Neural progenitor cell (in vitro differentiated cells): ENCODE data around the gene PBXIP1. TPM values are rescaled to one million over a fixed set of nuclear protein-coding genes. Genes with fewer than 3 reads are reported as not detected.

Experiments
- DNase-seq: peaks from one replicate; pipeline ENCODE4 v3.0.0-alpha.2; 2016; ENCODE audit warnings: low spot score
- H2AFZ ChIP-seq: fragments of 200-600 bp; sonication (generic); replicated peaks from 2 replicates; pipeline ENCODE4 v1.6.1; 2016; ENCODE audit warnings: antibody characterized with exemption
- H3F3A ChIP-seq: fragments of 200-600 bp; sonication (generic); 2 replicates; pipeline ENCODE4 v1.6.1; 2016; ENCODE audit warnings: antibody characterized with exemption, low read depth
- H3K27ac ChIP-seq: fragments of 200-600 bp; sonication (generic); 2 replicates; pipeline ENCODE4 v1.5.1; 2016; ENCODE audit warnings: mild to moderate bottlenecking
- H3K27me3 ChIP-seq: fragments of 200-600 bp; sonication (generic); 2 replicates; pipeline ENCODE4 v1.6.1; 2016; ENCODE audit warnings: mild to moderate bottlenecking, moderate library complexity
- H3K36me3 ChIP-seq: fragments of 200-600 bp; sonication (generic); 2 replicates; pipeline ENCODE4 v1.5.1; 2016
- H3K4me1 ChIP-seq: fragments of 200-600 bp; sonication (generic); 2 replicates; pipeline ENCODE4 v1.6.1; 2016; ENCODE audit warnings: mixed run types
- H3K4me2 ChIP-seq: fragments of 200-600 bp; sonication (generic); 2 replicates; pipeline ENCODE4 v1.6.1; 2016
- H3K4me3 ChIP-seq: fragments of 200-600 bp; sonication (generic); 2 replicates; pipeline ENCODE4 v1.5.1; 2016
- H3K79me2 ChIP-seq: fragments of 200-600 bp; sonication (generic); 2 replicates; pipeline ENCODE4 v1.6.1; 2016; ENCODE audit warnings: low read depth
- H3K9ac ChIP-seq: fragments of 200-600 bp; sonication (generic); 2 replicates; pipeline ENCODE4 v1.6.1; 2016
- H3K9me3 ChIP-seq: fragments of 200-600 bp; sonication (generic); 2 replicates; pipeline ENCODE4 v1.5.1; 2016; ENCODE audit warnings: low read depth
- H4K20me1 ChIP-seq: fragments of 200-600 bp; sonication (generic); 2 replicates; pipeline ENCODE4 v1.6.1; 2016; ENCODE audit warnings: low read depth
- H3K27ac Mint-ChIP-seq: 3 replicates; pipeline ENCODE4 v1.8.0; 2021; ENCODE audit warnings: mixed read lengths
- H3K27me3 Mint-ChIP-seq: 2 replicates; pipeline ENCODE4 v1.8.0; 2022; ENCODE audit warnings: low read depth, mild to moderate bottlenecking, inconsistent platforms, moderate library complexity, mixed read lengths; ENCODE audit not compliant: insufficient read depth
- H3K36me3 Mint-ChIP-seq: 3 replicates; pipeline ENCODE4 v1.8.0; 2021; ENCODE audit warnings: mixed read lengths
- H3K4me1 Mint-ChIP-seq: 3 replicates; pipeline ENCODE4 v1.8.0; 2021; ENCODE audit warnings: mixed read lengths
- H3K4me3 Mint-ChIP-seq: 3 replicates; pipeline ENCODE4 v1.8.0; 2021; ENCODE audit warnings: mild to moderate bottlenecking, moderate library complexity, mixed read lengths
- H3K9me3 Mint-ChIP-seq: 3 replicates; pipeline ENCODE4 v1.8.0; 2020; ENCODE audit warnings: mixed read lengths
- EZH2 ChIP-seq: fragments of 200-600 bp; sonication (generic); IDR thresholded peaks from 2 replicates; pipeline ENCODE4 v1.6.1; 2017; ENCODE audit warnings: antibody characterized with exemption, mild to moderate bottlenecking, moderate library complexity
- EZH2phosphoT487 ChIP-seq: fragments of 200-600 bp; sonication (generic); IDR thresholded peaks from 2 replicates; pipeline ENCODE4 v1.6.1; 2017; ENCODE audit warnings: antibody characterized with exemption
- total RNA-seq: library from RNA; depleted of rRNA; stranded (reverse); fragments of >200 nt; gene quantifications from 2 replicates; pipeline ENCODE4 v1.2.3, GENCODE V29; 2015; ENCODE audit warnings: low replicate concordance
- TF ChIP-seq, protein P1 (sequence below): fragments of 200-600 bp; sonication (generic); IDR thresholded peaks from 2 replicates; pipeline ENCODE4 v1.5.1; 2017; ENCODE audit warnings: antibody characterized with exemption, mild to moderate bottlenecking

PBXIP1 gene
- total RNA-seq, 1 donor from 2014 or later, result 21.4 TPM

DNA sequence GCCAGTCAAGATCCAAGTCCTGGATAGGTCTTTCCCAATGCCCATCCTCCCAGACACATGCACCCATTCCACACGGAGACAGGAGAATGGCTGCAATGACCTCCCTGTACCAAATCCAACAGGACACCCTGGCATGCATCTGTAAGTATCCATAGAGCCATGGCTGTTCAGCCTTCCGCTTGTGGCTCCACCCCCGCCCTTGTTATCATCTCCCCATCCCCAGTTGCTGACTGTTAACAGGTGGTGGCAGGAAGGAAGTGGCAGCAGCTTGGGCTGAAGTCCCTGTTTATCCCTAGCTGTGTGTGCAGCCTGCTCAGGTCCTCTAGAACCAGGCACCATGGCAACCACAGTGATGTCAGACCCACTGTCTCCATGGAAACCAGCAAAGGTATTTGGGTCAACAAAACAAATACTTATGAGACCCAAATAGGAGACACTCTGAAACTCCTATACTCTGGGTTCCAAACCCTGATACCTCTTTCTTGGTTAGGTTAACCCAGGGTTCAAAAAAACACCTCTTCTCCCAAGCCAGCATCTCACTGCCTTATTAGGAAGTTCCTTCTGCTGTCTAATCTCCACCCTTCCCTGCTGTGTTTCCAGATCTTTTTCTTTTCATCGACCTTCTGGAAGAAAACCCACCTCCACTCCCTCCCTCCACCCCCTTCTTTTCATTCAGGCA lies 721 bp downstream of the PBXIP1 start:
- Histone ChIP-seq H3K4me3 (peak overlapping the region; percentile 66), H3K27ac (peak overlapping the region; percentile 97), H3K9ac (peak overlapping the region; percentile 38), H4K20me1 (peaks cover 51% of the 10 kb centered on the region), H3F3A (peaks cover 47% of the 10 kb centered on the region), H3K36me3 (no peaks in the 10 kb centered on the region), H3K27me3 (no peaks in the 10 kb centered on the region), H3K4me2 (peak overlapping the region; percentile 85), H3K9me3 (no peaks in the 10 kb centered on the region), H3K4me1 (peaks cover 38% of the 10 kb centered on the region), H3K79me2 (peaks cover 48% of the 10 kb centered on the region), H2AFZ (no peak overlapping the region)
- Mint-ChIP-seq H3K27ac (peak overlapping the region; percentile 100), H3K27me3 (peaks cover 11% of the 10 kb centered on the region), H3K36me3 (peaks cover 12% of the 10 kb centered on the region), H3K4me1 (peaks cover 64% of the 10 kb centered on the region), H3K9me3 (no peaks in the 10 kb centered on the region), H3K4me3 (peak overlapping the region; percentile 94)
- peak; percentile 90 for DNase-seq
- TF ChIP-seq, protein P1, sequence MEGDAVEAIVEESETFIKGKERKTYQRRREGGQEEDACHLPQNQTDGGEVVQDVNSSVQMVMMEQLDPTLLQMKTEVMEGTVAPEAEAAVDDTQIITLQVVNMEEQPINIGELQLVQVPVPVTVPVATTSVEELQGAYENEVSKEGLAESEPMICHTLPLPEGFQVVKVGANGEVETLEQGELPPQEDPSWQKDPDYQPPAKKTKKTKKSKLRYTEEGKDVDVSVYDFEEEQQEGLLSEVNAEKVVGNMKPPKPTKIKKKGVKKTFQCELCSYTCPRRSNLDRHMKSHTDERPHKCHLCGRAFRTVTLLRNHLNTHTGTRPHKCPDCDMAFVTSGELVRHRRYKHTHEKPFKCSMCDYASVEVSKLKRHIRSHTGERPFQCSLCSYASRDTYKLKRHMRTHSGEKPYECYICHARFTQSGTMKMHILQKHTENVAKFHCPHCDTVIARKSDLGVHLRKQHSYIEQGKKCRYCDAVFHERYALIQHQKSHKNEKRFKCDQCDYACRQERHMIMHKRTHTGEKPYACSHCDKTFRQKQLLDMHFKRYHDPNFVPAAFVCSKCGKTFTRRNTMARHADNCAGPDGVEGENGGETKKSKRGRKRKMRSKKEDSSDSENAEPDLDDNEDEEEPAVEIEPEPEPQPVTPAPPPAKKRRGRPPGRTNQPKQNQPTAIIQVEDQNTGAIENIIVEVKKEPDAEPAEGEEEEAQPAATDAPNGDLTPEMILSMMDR, result no peak

DNA sequence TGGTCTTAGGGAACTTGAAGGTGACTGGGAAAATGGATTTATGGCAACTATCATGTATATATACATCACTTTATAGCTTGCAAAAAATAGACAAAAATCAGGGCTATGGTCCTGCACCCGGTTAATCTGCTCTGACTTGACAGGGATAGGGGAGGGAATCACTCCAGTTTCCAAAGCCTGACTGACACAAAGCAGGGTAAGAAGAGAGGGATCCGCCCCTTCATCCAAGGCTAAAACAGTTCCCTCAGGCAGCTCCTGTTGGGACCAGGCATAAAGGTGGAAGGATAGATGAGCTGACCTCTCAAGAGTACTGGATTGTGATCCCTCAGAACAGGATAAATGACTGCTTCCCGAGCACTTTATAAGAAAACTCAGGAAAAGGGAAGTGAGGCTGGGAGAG lies 1.4 kb downstream of the PBXIP1 start:
- H3K4me3 ChIP-seq, result peak overlapping the region; percentile 66
- H3K27ac ChIP-seq, result peak overlapping the region; percentile 97

DNA sequence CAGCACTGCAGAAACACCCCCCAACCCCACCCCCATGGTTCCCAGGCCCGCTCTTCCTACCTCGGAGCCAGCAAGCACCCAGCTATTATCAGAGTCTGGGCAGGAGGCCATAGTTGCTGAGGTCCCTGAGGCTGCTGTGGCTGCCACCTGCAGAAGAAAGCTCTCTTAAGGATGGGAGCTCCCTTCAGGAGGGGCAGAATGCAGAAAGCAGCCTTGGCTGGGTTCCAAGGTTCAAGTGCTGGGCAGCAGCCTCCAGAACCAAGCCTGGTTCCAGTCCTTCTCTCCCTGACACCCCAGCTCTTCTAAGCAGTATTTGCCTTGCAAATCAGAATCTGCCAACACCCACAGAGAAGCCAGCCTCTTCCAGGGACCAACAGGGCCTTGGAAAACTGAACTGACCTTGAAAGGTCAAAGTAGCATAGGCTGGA lies 2.3 kb downstream of the PBXIP1 start:
- peaks cover 64% of the 10 kb centered on the region for H3K4me1 Mint-ChIP-seq
- Histone ChIP-seq H2AFZ (no peak overlapping the region), H4K20me1 (peaks cover 56% of the 10 kb centered on the region), H3K36me3 (no peaks in the 10 kb centered on the region), H3K4me2 (peak overlapping the region; percentile 85), H3K79me2 (peaks cover 33% of the 10 kb centered on the region), H3K9ac (no peak overlapping the region), H3K4me1 (peaks cover 38% of the 10 kb centered on the region), H3K9me3 (no peaks in the 10 kb centered on the region), H3K27me3 (no peaks in the 10 kb centered on the region), H3F3A (peaks cover 46% of the 10 kb centered on the region), H3K4me3 (peak overlapping the region; percentile 66), H3K27ac (no peak overlapping the region)
- H3K9me3 Mint-ChIP-seq, result no peaks in the 10 kb centered on the region
- H3K27ac Mint-ChIP-seq, result peak overlapping the region; percentile 100
- H3K27me3 Mint-ChIP-seq, result peaks cover 10% of the 10 kb centered on the region
- peak overlapping the region; percentile 94 for H3K4me3 Mint-ChIP-seq
- DNase-seq, result no peak
- TF ChIP-seq EZH2 (no peak), EZH2phosphoT487 (no peak)
- TF ChIP-seq, protein P1, result no peak
- peaks cover 13% of the 10 kb centered on the region for H3K36me3 Mint-ChIP-seq

More for the DNA sequence above, 1.4 kb downstream of the PBXIP1 start:
- Histone ChIP-seq H3K9me3 (no peaks in the 10 kb centered on the region), H3K79me2 (peaks cover 42% of the 10 kb centered on the region), H3K9ac (no peak overlapping the region), H2AFZ (no peak overlapping the region), H3F3A (peaks cover 47% of the 10 kb centered on the region), H3K27me3 (no peaks in the 10 kb centered on the region), H3K36me3 (no peaks in the 10 kb centered on the region), H3K4me1 (peaks cover 38% of the 10 kb centered on the region), H4K20me1 (peaks cover 56% of the 10 kb centered on the region), H3K4me2 (peak overlapping the region; percentile 85)
- Mint-ChIP-seq H3K27ac (peak overlapping the region; percentile 100), H3K36me3 (peaks cover 12% of the 10 kb centered on the region), H3K27me3 (peaks cover 11% of the 10 kb centered on the region), H3K4me3 (peak overlapping the region; percentile 94), H3K4me1 (peaks cover 64% of the 10 kb centered on the region), H3K9me3 (no peaks in the 10 kb centered on the region)
- DNase-seq, result peak; percentile 69
- TF ChIP-seq EZH2 (no peak), EZH2phosphoT487 (no peak)
- TF ChIP-seq, protein P1, result no peak
